GM19043 (cell line): Measurements from ENCODE around the gene CDC5L.
"Not testable (repeated sequence)": the region's sequence is repeated elsewhere in the genome, so short reads cannot be mapped to it uniquely, and the experiment has no call there.

Source experiments
- ATAC-seq: cut with Tn5 transposase; IDR thresholded peaks from one replicate; pipeline ENCODE4 v1.9.1; 2021; ENCODE audit warnings: low read depth; ENCODE audit not compliant: unreplicated experiment

Gene CDC5L

GRCh38 chr6:44449181-44449580 is 61.7 kb downstream of the CDC5L start:
- ATAC-seq = not testable (repeated sequence)

- ATAC-seq = no peak
Measured at GRCh38 chr6:44451803-44452695, 64.5 kb downstream of the CDC5L start.

GRCh38 chr6:44452725-44453124 is 65.2 kb downstream of the CDC5L start:
- no peak for ATAC-seq

GRCh38 chr6:44453146-44453545 is 65.6 kb downstream of the CDC5L start:
- no peak for ATAC-seq

- ATAC-seq = no peak
Measured at GRCh38 chr6:44454198-44454597, 66.7 kb downstream of the CDC5L start.

GRCh38 chr6:44456070-44456965 is 68.8 kb downstream of the CDC5L start:
- peak; percentile 59 for ATAC-seq

GRCh38 chr6:44456966-44457292 is 69.4 kb downstream of the CDC5L start:
- no peak for ATAC-seq

GRCh38 chr6:44457596-44457995 is 70.1 kb downstream of the CDC5L start:
- ATAC-seq = no peak

GRCh38 chr6:44458551-44458950 is 71.0 kb downstream of the CDC5L start:
- no peak for ATAC-seq

GRCh38 chr6:44462335-44462734 is 74.8 kb downstream of the CDC5L start:
- no peak for ATAC-seq

GRCh38 chr6:44462797-44463727 is 75.6 kb downstream of the CDC5L start:
- no peak for ATAC-seq

GRCh38 chr6:44463728-44464450 is 76.4 kb downstream of the CDC5L start:
- ATAC-seq = no peak

- ATAC-seq = no peak
Measured at GRCh38 chr6:44464527-44465310, 77.2 kb downstream of the CDC5L start.

GRCh38 chr6:44466955-44467354 is 79.4 kb downstream of the CDC5L start:
- no peak for ATAC-seq

GRCh38 chr6:44468835-44469234 is 81.3 kb downstream of the CDC5L start:
- ATAC-seq = no peak

GRCh38 chr6:44470115-44470464 is 82.6 kb downstream of the CDC5L start:
- no peak for ATAC-seq

GRCh38 chr6:44470746-44471145 is 83.2 kb downstream of the CDC5L start:
- no peak for ATAC-seq

- no peak for ATAC-seq
Measured at GRCh38 chr6:44471271-44471981, 83.9 kb downstream of the CDC5L start.
